ENCODE measurements around the gene TRERF1.

Gene TRERF1

GRCh38 chr6:42420741-42421140 lies 31.0 kb downstream of the TRERF1 start:
- TF ChIP-seq GATA3 (IDR thresholded peaks at IDR 0.05; ENCODE audit: low read depth, low read length) (no peak), GATA2 (IDR thresholded peaks at IDR 0.05; ENCODE audit: low read depth, low read length) (no peak)

GRCh38 chr6:42419490-42420280 lies 32.0 kb downstream of the TRERF1 start:
- TF ChIP-seq GATA2 (IDR thresholded peaks at IDR 0.05; ENCODE audit: low read depth, low read length) = no peak
- TF ChIP-seq GATA3 (IDR thresholded peaks at IDR 0.05; ENCODE audit: low read depth, low read length) = no peak

GRCh38 chr6:42418724-42419123 lies 33.0 kb downstream of the TRERF1 start:
- TF ChIP-seq GATA2 (IDR thresholded peaks at IDR 0.05; ENCODE audit: low read depth, low read length) (no peak), GATA3 (IDR thresholded peaks at IDR 0.05; ENCODE audit: low read depth, low read length) (no peak)

DNA sequence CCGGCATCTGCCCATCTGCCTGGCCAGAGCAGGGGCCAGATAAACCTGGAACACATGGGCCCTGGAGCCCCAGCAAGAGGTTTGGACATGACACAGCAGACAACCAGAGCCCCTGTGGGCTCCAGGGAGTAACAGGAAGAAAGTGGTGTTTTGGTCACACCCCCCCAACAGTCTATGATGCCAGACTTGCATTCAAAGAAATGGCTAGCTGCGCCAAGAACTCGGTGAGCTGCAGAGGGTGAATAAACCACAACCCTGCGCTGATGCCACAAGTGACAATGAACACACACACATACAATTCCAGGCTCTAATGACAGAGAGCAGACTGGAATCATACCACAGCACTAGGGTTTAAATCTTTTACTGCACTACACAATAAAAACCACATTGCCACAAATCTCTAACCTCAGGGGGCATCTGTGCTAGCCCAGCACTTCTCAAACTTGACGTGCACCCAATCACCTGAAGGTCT lies 34.0 kb downstream of the TRERF1 start:
- no peak for TF ChIP-seq GATA3 (IDR thresholded peaks at IDR 0.05; ENCODE audit: low read depth, low read length)

GRCh38 chr6:42411406-42411805 lies 40.3 kb downstream of the TRERF1 start:
- TF ChIP-seq GATA2 (IDR thresholded peaks at IDR 0.05; ENCODE audit: low read depth, low read length) (no peak), GATA3 (IDR thresholded peaks at IDR 0.05; ENCODE audit: low read depth, low read length) (no peak)

GRCh38 chr6:42410861-42411260 lies 40.9 kb downstream of the TRERF1 start:
- TF ChIP-seq GATA2 (IDR thresholded peaks at IDR 0.05; ENCODE audit: low read depth, low read length) (no peak), GATA3 (IDR thresholded peaks at IDR 0.05; ENCODE audit: low read depth, low read length) (no peak)

DNA sequence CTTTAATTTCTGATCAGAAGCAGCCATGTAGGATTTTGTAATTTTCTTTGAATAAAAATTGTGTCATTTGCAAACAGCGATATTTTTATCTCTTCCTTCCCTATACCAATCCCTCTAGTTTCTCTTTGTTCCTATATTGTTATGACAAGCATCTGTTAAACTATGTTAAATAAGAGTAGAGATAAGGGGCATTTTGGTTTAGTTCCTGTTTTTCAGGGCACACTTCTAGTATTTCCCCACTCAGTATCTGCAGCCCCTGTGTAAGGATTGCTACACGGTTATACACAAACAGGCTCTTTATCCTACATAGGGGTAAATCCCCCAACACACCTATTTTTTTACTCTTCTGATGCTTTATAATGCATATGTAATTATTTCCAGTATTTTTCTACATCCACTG lies 42.1 kb downstream of the TRERF1 start:
- no peak for TF ChIP-seq GATA2 (IDR thresholded peaks at IDR 0.05; ENCODE audit: low read depth, low read length)
- TF ChIP-seq GATA3 (IDR thresholded peaks at IDR 0.05; ENCODE audit: low read depth, low read length) = no peak

- TF ChIP-seq GATA3 (IDR thresholded peaks at IDR 0.05; ENCODE audit: low read depth, low read length) (no peak), GATA2 (IDR thresholded peaks at IDR 0.05; ENCODE audit: low read depth, low read length) (no peak)
Observed at GRCh38 chr6:42407379-42407778, 44.3 kb downstream of the TRERF1 start.

DNA sequence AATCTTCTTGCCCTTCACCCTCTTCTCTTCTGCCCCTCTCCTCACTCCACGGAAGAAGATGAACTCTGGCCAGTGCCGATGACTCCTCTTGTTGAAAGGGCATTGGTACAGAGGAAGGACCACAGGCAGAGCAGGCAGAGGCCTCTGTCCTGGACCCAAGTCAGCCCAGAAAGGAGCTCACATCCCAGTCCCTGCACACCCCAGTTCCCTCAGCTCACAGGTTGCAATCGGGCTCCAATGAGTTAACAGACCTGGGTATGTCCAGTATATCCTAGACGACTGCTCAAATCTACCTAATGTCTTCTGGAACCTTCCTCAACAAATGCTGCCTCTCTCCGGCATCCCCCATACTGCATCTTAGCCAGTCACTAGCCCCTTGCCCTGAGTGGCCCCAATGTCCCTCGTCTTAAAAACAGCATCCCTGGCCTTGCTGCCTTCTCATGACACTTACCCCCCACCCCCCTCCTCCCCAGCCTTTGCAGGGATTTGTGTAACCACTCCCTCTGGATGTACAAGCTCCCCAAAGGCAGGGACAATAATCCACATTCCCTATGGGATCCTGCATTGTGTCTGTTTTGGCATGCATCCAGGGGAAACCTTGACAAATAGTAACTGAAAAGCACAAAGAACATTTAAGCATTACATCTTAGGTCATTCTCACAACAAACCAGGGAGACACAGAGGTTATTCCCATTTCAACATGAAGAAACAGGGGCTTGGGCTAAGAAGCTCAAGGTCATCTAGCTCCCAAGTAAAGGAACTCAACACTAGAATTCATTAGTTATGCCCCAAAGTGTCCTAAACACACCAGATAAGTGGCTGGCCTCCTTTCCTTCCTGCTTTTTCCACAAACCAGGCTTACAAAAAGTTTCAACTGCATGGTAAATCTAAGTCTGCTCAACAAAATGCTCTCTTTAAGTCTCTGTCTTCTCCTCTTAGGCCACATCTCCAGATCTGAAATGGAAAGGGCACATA lies 45.1 kb downstream of the TRERF1 start:
- TF ChIP-seq GATA2 (IDR thresholded peaks at IDR 0.05; ENCODE audit: low read depth, low read length) (no peak), GATA3 (IDR thresholded peaks at IDR 0.05; ENCODE audit: low read depth, low read length) (no peak)

GRCh38 chr6:42405021-42405420 lies 46.7 kb downstream of the TRERF1 start:
- TF ChIP-seq GATA2 (IDR thresholded peaks at IDR 0.05; ENCODE audit: low read depth, low read length) (no peak), GATA3 (IDR thresholded peaks at IDR 0.05; ENCODE audit: low read depth, low read length) (no peak)

DNA sequence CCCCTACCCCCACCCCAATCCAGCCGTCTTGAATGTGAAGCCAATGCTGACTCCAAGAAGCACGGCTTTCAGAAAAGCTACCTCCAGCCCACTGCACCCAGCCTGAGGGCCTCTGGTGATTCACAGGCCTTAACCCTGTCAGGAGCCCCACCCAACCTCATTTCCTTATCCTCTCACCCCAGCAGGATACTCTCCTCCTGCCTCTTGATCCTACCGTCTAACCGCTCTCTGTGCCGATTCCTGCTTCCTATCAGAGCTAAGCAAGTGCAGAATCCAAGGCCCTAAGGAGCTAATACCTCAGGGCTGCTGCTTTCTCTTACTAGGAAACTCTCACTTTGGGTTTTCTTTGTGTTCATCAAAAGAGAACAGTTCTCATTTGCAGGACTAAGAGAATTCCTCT lies 47.2 kb downstream of the TRERF1 start:
- TF ChIP-seq GATA3 (IDR thresholded peaks at IDR 0.05; ENCODE audit: low read depth, low read length) (no peak), GATA2 (IDR thresholded peaks at IDR 0.05; ENCODE audit: low read depth, low read length) (no peak)

GRCh38 chr6:42403831-42404230 lies 47.9 kb downstream of the TRERF1 start:
- TF ChIP-seq GATA2 (IDR thresholded peaks at IDR 0.05; ENCODE audit: low read depth, low read length) (no peak), GATA3 (IDR thresholded peaks at IDR 0.05; ENCODE audit: low read depth, low read length) (no peak)

DNA sequence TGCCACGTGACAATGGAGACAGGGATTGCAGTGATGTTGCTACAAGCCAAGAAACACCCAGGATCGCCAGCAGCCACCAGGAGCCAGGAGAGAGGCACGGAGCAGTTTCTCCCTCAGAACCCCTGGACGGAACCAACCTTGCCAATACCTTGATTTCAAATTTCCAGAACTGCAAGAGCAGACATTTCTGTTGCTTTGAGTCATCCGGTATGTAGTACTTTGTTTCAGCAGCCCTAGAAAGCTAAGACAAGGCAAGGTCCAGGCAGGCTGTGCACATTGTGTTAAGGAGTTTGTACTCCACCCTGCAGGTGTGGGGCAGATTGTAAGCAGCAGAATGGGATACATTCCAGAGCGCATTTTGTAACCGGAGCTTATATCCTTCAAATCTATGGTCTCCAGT lies 48.3 kb downstream of the TRERF1 start:
- no peak for TF ChIP-seq GATA2 (IDR thresholded peaks at IDR 0.05; ENCODE audit: low read depth, low read length)

DNA sequence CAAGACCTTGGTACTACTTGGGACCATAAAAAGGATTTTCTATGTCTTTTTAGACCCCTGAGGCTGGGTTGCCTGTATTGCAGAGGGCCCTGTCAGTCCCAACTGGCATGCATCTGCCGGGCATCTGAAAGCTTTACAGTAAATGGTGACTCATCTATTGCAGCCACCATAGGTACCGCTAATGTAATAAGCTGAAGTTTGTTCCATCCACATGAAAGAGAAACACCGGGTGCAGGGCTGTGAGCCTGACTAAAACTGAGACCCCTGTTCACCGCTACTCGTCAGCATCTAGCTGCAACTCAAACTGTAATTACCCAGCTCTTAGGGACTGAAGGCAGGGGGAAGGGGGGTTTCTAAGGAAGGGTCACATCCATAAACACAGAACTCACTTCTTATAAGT lies 49.5 kb downstream of the TRERF1 start:
- TF ChIP-seq GATA2 (IDR thresholded peaks at IDR 0.05; ENCODE audit: low read depth, low read length) (no peak), GATA3 (IDR thresholded peaks at IDR 0.05; ENCODE audit: low read depth, low read length) (no peak)

DNA sequence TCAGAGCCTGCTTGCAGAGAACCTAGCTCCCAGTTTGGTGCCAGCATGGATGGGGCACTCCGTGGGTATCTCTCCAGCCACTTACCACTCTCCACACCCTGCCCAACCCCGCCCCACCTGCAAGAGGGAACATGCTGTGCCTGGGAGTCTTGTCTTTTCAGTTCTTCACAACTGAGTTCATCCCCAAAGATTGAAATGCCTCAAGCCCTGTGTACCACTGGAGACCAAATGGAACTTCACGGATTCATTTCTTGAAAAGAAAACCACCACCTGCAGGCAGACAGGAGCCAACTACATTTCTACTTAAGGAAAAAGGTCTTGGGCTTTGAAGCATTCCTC lies 50.1 kb downstream of the TRERF1 start:
- TF ChIP-seq GATA3 (IDR thresholded peaks at IDR 0.05; ENCODE audit: low read depth, low read length) = no peak
- no peak for TF ChIP-seq GATA2 (IDR thresholded peaks at IDR 0.05; ENCODE audit: low read depth, low read length)
